SU-DHL-6 (cell line): ENCODE results near the gene STN1.

ENCODE experiments used
- H2AFZ ChIP-seq: fragments of 200-600 bp; sonication (generic); 2 replicates; pipeline ENCODE4 v1.6.1; 2014; ENCODE audit warnings: low read depth, mild to moderate bottlenecking, moderate library complexity, mixed read lengths, antibody characterized with exemption, low read length; ENCODE audit not compliant: severe bottlenecking
- H3F3A ChIP-seq: fragments of 200-600 bp; shearing (Covaris generic); 2 replicates; pipeline ENCODE4 v1.6.0; 2016; ENCODE audit warnings: antibody characterized with exemption, mild to moderate bottlenecking; ENCODE audit not compliant: insufficient read depth
- H3K27ac ChIP-seq: fragments of 200-600 bp; sonication (generic); 2 replicates; pipeline ENCODE4 v1.5.1; 2016; ENCODE audit warnings: low read depth, mild to moderate bottlenecking, low read length, moderate library complexity, mixed read lengths
- H3K27me3 ChIP-seq: fragments of 200-600 bp; sonication (generic), shearing (Covaris generic); 2 replicates; pipeline ENCODE4 v1.6.0; 2014; ENCODE audit warnings: mild to moderate bottlenecking, low read length
- H3K36me3 ChIP-seq: fragments of 200-600 bp; sonication (generic); 2 replicates; pipeline ENCODE4 v1.6.1; 2014; ENCODE audit warnings: mild to moderate bottlenecking, low read length, mixed read lengths
- H3K4me2 ChIP-seq: fragments of 300-600, 200-600 bp; shearing (Covaris generic), sonication (generic); 2 replicates; pipeline ENCODE4 v1.6.0; 2014; ENCODE audit warnings: low read length, low read depth, mild to moderate bottlenecking; ENCODE audit not compliant: poor library complexity, severe bottlenecking
- H3K4me3 ChIP-seq: fragments of 200-600 bp; sonication (generic); 2 replicates; pipeline ENCODE4 v1.5.1; 2014; ENCODE audit warnings: antibody characterized with exemption, low read length, mild to moderate bottlenecking, mixed read lengths; ENCODE audit not compliant: insufficient read depth, poor library complexity, severe bottlenecking
- H3K79me2 ChIP-seq: fragments of 200-600 bp; sonication (generic); 2 replicates; pipeline ENCODE4 v1.6.1; 2014; ENCODE audit warnings: mild to moderate bottlenecking, low read length, moderate library complexity; ENCODE audit not compliant: insufficient read depth
- H3K9ac ChIP-seq: fragments of 200-600 bp; sonication (generic); 2 replicates; pipeline ENCODE4 v1.7.0; 2014; ENCODE audit warnings: mild to moderate bottlenecking, low read length
- H3K9me2 ChIP-seq: fragments of 200-600 bp; sonication (generic); replicated peaks from 2 replicates; pipeline ENCODE4 v1.6.1; 2014; ENCODE audit warnings: low read length; ENCODE audit not compliant: insufficient read depth
- H3K9me3 ChIP-seq: fragments of 200-600 bp; sonication (generic); 2 replicates; pipeline ENCODE4 v1.6.1; 2014; ENCODE audit warnings: low read length, mixed read lengths; ENCODE audit not compliant: insufficient read depth
- H4K20me1 ChIP-seq: fragments of 200-600 bp; sonication (generic); 2 replicates; pipeline ENCODE4 v1.6.1; 2014; ENCODE audit warnings: low read depth, mild to moderate bottlenecking, antibody characterized with exemption, low read length, moderate library complexity, mixed read lengths
- CTCF ChIP-seq: fragments of 200-600 bp; sonication (generic); IDR thresholded peaks from one replicate; pipeline ENCODE4 v1.5.1; 2017; ENCODE audit warnings: antibody characterized with exemption, mild to moderate bottlenecking, low read length, moderate library complexity; ENCODE audit not compliant: insufficient read depth, poor library complexity, severe bottlenecking
- EZH2phosphoT487 ChIP-seq: fragments of 200-600 bp; sonication (generic), shearing (Covaris generic); conservative IDR thresholded peaks from 2 replicates; pipeline ENCODE4 v1.6.1; 2018; ENCODE audit warnings: mild to moderate bottlenecking, antibody characterized with exemption, low read length, moderate library complexity, mixed read lengths

The STN1 gene

GRCh38 chr10:103933557-103934121 lies 15.7 kb upstream of the STN1 start:
- no peak overlapping the region for H3K4me2 ChIP-seq
- no peak overlapping the region for H3K4me3 ChIP-seq
- H2AFZ ChIP-seq, result no peak overlapping the region
- no peak overlapping the region for H3K27ac ChIP-seq
- H3K9me3 ChIP-seq, result no peaks in the 10 kb centered on the region
- no peaks in the 10 kb centered on the region for H3F3A ChIP-seq
- H3K36me3 ChIP-seq, result no peaks in the 10 kb centered on the region
- H4K20me1 ChIP-seq, result no peaks in the 10 kb centered on the region
- H3K79me2 ChIP-seq, result no peaks in the 10 kb centered on the region
- H3K9ac ChIP-seq, result no peak overlapping the region
- H3K27me3 ChIP-seq, result no peaks in the 10 kb centered on the region
- H3K9me2 ChIP-seq, result no peaks in the 10 kb centered on the region
- no peak for TF ChIP-seq CTCF
- no peak for TF ChIP-seq EZH2phosphoT487

- H3K36me3 ChIP-seq, result no peaks in the 10 kb centered on the region
- no peaks in the 10 kb centered on the region for H3K9me2 ChIP-seq
- H4K20me1 ChIP-seq, result no peaks in the 10 kb centered on the region
- no peaks in the 10 kb centered on the region for H3F3A ChIP-seq
- H3K27me3 ChIP-seq, result no peaks in the 10 kb centered on the region
- no peak overlapping the region for H3K27ac ChIP-seq
- no peak overlapping the region for H3K4me3 ChIP-seq
- no peak overlapping the region for H3K4me2 ChIP-seq
- no peak for TF ChIP-seq EZH2phosphoT487
- TF ChIP-seq CTCF, result no peak
- H3K9me3 ChIP-seq, result no peaks in the 10 kb centered on the region
- no peak overlapping the region for H3K9ac ChIP-seq
- no peaks in the 10 kb centered on the region for H3K79me2 ChIP-seq
- H2AFZ ChIP-seq, result no peak overlapping the region
Measured at GRCh38 chr10:103932971-103933370, 15.0 kb upstream of the STN1 start.

- Histone ChIP-seq H2AFZ (no peak overlapping the region), H3K9me3 (no peaks in the 10 kb centered on the region), H3K4me2 (no peak overlapping the region)
Measured at GRCh38 chr10:103932271-103932670, 14.3 kb upstream of the STN1 start.

More at GRCh38 chr10:103932271-103932670, 14.3 kb upstream of the STN1 start:
- H4K20me1 ChIP-seq, result no peaks in the 10 kb centered on the region
- H3K79me2 ChIP-seq, result no peaks in the 10 kb centered on the region
- H3F3A ChIP-seq, result no peaks in the 10 kb centered on the region
- no peaks in the 10 kb centered on the region for H3K9me2 ChIP-seq
- no peaks in the 10 kb centered on the region for H3K27me3 ChIP-seq
- H3K4me3 ChIP-seq, result no peak overlapping the region
- H3K9ac ChIP-seq, result no peak overlapping the region
- TF ChIP-seq CTCF, result no peak
- no peaks in the 10 kb centered on the region for H3K36me3 ChIP-seq
- no peak overlapping the region for H3K27ac ChIP-seq
